A673 (cell line): Measurements from ENCODE around the gene MYLK. TPM values are rescaled to one million over a fixed set of nuclear protein-coding genes. Genes with fewer than 3 reads are reported as not detected.
"Not testable (repeated sequence)": the region's sequence is repeated elsewhere in the genome, so short reads cannot be mapped to it uniquely, and the experiment has no call there.

Experiments
- BruUV-seq: library from RNA; stranded (reverse); fragments of 400-500 nt; replicated peaks from 2 replicates; lab custom pipeline; 2021; lab: Mats Ljungman, UMichigan
- CTCF ChIA-PET: fragments of 300-600 bp; sonication (Branson Sonifier 250); formaldehyde crosslinking; loops from one replicate; lab custom pipeline; 2022; ENCODE audit warnings: antibody characterized with exemption; lab: Charles Lee
- POLR2A ChIA-PET: fragments of 300-600 bp; sonication (Branson Sonifier 250); formaldehyde crosslinking; loops from one replicate; lab custom pipeline; 2022; ENCODE audit warnings: antibody characterized with exemption; ENCODE audit not compliant: low non-redundant PET; lab: Charles Lee
- DNase-seq: peaks from one replicate; pipeline ENCODE4 v3.0.0-alpha.2; 2015; ENCODE audit warnings: low spot score
- H3K27ac ChIP-seq: fragments of 200-600 bp; sonication (generic); 2 replicates; pipeline ENCODE4 v1.5.1; 2016; ENCODE audit warnings: mixed run types, low read depth, mild to moderate bottlenecking, mixed read lengths, antibody characterized with exemption, low read length; ENCODE audit not compliant: poor library complexity, severe bottlenecking
- H3K27me3 ChIP-seq: fragments of 200-600 bp; sonication (generic); replicated peaks from 2 replicates; pipeline ENCODE4 v1.6.1; 2017; ENCODE audit warnings: mixed run types, low read depth, mild to moderate bottlenecking, mixed read lengths, antibody characterized with exemption, low read length; ENCODE audit not compliant: insufficient read depth, poor library complexity
- H3K36me3 ChIP-seq: fragments of 200-600 bp; sonication (generic); 2 replicates; pipeline ENCODE4 v1.6.1; 2016; ENCODE audit warnings: mixed run types, mild to moderate bottlenecking, mixed read lengths, antibody characterized with exemption, low read length; ENCODE audit not compliant: insufficient read depth, poor library complexity, severe bottlenecking
- H3K4me1 ChIP-seq: fragments of 200-600 bp; sonication (generic); 2 replicates; pipeline ENCODE4 v1.6.1; 2017; ENCODE audit warnings: mixed run types, mild to moderate bottlenecking, mixed read lengths, antibody characterized with exemption, low read length; ENCODE audit not compliant: insufficient read depth, poor library complexity, severe bottlenecking
- H3K4me3 ChIP-seq: fragments of 200-600 bp; sonication (generic); 2 replicates; pipeline ENCODE4 v1.5.1; 2016; ENCODE audit warnings: low read depth, mixed run types, mild to moderate bottlenecking, mixed read lengths, low read length; ENCODE audit not compliant: poor library complexity, severe bottlenecking
- H3K9me3 ChIP-seq: fragments of 200-600 bp; sonication (generic); 2 replicates; pipeline ENCODE4 v1.6.1; 2016; ENCODE audit warnings: mixed run types, low read depth, mild to moderate bottlenecking, mixed read lengths, antibody characterized with exemption, low read length; ENCODE audit not compliant: poor library complexity, severe bottlenecking
- EZH2 ChIP-seq: fragments of 200-600 bp; sonication (generic); IDR thresholded peaks from 2 replicates; pipeline ENCODE4 v1.6.1; 2017; ENCODE audit warnings: borderline replicate concordance, low read depth, mild to moderate bottlenecking, mixed read lengths, antibody characterized with exemption, low read length; ENCODE audit not compliant: poor library complexity, severe bottlenecking
- intact Hi-C: fragments of 100-400 bp; cut with micrococcal nuclease; formaldehyde crosslinking; loops from one replicate; pipeline ENCODE4 v1.10.0; 2022; ENCODE audit not compliant: unreplicated experiment
- total RNA-seq: library from RNA; stranded (reverse); gene quantifications from 2 replicates; pipeline ENCODE4 v1.2.3, GENCODE V29; 2021
- TF ChIP-seq, protein P1 (sequence below): fragments of 300-800, 200-600 bp; sonication (generic); conservative IDR thresholded peaks from 2 replicates; pipeline ENCODE4 v1.5.1; 2017; ENCODE audit warnings: low read depth, mild to moderate bottlenecking, antibody characterized with exemption, low read length, moderate library complexity, mixed read lengths

The MYLK gene
- total RNA-seq, 1 experiment from 2014 or later: 3.9 TPM

DNA sequence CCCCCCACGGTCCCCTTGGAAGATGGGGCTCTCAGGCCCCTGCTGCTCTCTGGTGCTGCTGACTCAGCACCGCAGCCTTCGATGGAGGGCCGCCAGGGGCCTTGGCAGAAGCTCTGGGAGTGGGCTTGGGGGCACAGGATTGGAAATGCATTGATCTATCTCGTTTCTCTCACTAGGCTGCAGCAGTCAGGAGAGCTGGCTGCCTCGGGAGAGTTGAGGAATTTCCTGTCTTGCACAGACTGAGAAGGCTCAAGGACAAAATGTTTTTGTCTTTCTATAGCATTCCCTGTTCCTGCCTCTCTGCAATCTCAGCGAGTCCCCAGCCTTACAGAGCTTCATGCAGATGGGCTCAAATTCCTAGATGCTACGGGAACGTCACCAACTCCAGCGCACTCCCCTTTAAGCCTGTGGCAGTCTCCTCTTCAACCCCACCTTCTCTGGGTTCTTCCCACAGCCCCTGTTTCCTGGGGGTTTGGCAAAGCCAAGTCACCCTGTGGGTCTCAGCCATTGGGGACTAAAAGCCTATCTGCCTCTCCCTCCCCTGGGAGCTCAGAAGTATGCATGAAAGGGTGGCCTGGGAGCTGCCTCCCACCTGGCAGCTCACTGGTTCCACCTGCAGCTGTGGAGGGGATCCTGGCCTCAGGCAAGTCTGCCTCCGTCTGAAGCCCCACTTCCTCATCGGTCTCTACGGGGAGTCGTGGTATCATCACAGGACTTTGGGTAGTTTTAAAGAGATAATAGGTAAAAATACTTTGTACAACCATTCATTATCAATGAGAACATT, 171.9 kb downstream of the MYLK start:
- ChIA-PET CTCF (no interaction called here), POLR2A (no interaction called here)
- TF ChIP-seq EZH2: no peak
- TF ChIP-seq, protein P1, sequence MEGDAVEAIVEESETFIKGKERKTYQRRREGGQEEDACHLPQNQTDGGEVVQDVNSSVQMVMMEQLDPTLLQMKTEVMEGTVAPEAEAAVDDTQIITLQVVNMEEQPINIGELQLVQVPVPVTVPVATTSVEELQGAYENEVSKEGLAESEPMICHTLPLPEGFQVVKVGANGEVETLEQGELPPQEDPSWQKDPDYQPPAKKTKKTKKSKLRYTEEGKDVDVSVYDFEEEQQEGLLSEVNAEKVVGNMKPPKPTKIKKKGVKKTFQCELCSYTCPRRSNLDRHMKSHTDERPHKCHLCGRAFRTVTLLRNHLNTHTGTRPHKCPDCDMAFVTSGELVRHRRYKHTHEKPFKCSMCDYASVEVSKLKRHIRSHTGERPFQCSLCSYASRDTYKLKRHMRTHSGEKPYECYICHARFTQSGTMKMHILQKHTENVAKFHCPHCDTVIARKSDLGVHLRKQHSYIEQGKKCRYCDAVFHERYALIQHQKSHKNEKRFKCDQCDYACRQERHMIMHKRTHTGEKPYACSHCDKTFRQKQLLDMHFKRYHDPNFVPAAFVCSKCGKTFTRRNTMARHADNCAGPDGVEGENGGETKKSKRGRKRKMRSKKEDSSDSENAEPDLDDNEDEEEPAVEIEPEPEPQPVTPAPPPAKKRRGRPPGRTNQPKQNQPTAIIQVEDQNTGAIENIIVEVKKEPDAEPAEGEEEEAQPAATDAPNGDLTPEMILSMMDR: no peak
- no peak overlapping the region for H3K27ac ChIP-seq
- peaks cover 6% of the 10 kb centered on the region for H3K4me1 ChIP-seq
- intact Hi-C loops: no loop called here
- BruUV-seq: no TSS peak
- H3K27me3 ChIP-seq: no peaks in the 10 kb centered on the region
- H3K4me3 ChIP-seq: no peak overlapping the region
- no peaks in the 10 kb centered on the region for H3K36me3 ChIP-seq
- no peaks in the 10 kb centered on the region for H3K9me3 ChIP-seq
- DNase-seq: peak; percentile 16

DNA sequence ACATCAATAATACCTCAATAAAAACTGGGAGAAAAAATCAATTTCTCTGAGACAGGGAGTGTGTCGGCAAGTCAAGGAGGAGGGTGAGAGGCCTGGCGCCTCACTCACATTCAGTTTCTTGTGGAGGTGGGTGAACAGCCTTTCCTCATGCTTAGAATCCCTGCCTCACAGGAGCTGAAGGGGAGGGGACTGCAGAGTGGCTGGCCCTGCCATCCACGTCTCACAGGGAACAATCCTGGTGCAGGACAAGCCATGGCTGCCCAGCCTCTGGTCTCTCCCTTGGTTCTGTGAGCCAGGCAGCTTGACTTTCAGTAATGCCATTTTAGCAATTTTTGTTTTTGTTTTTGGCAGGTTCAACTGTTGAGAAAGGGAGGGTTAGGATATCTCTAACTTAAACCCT, 172.8 kb downstream of the MYLK start:
- peaks cover 6% of the 10 kb centered on the region for H3K4me1 ChIP-seq
- CTCF ChIA-PET: no interaction called here
- no peaks in the 10 kb centered on the region for H3K36me3 ChIP-seq
- H3K27me3 ChIP-seq: no peaks in the 10 kb centered on the region
- no peaks in the 10 kb centered on the region for H3K9me3 ChIP-seq
- POLR2A ChIA-PET: no interaction called here
- H3K27ac ChIP-seq: no peak overlapping the region
- intact Hi-C loops: no loop called here
- TF ChIP-seq EZH2: no peak
- TF ChIP-seq, protein P1: no peak
- H3K4me3 ChIP-seq: no peak overlapping the region
- no peak for DNase-seq
- no TSS peak for BruUV-seq

DNA sequence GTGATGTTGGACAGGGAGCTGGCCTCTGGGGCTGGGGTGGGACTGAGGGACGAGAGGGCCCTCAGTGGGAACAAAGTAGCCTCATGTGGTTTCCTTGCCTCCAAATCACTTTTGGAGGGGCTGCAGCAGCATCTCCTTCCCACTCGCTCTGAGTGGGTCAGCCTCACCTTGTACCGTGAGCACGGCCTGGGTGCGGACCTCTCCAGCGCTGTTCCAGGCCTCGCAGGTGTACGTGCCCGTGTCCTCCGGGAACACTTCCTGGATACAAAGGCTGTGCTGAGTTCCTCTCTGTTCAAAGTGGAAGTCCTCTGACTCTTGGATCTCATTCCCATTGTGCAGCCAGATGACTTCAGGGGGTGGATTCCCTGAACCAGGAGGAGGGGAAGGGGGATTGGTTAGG, 175.6 kb downstream of the MYLK start:
- intact Hi-C loops: no loop called here
- no peak overlapping the region for H3K4me3 ChIP-seq
- no peaks in the 10 kb centered on the region for H3K36me3 ChIP-seq
- no peak for DNase-seq
- TF ChIP-seq EZH2: no peak
- TF ChIP-seq, protein P1: no peak
- no peaks in the 10 kb centered on the region for H3K9me3 ChIP-seq
- H3K4me1 ChIP-seq: peaks cover 6% of the 10 kb centered on the region
- POLR2A ChIA-PET: no interaction called here
- no peak overlapping the region for H3K27ac ChIP-seq
- CTCF ChIA-PET: no interaction called here
- BruUV-seq: no TSS peak
- no peaks in the 10 kb centered on the region for H3K27me3 ChIP-seq

DNA sequence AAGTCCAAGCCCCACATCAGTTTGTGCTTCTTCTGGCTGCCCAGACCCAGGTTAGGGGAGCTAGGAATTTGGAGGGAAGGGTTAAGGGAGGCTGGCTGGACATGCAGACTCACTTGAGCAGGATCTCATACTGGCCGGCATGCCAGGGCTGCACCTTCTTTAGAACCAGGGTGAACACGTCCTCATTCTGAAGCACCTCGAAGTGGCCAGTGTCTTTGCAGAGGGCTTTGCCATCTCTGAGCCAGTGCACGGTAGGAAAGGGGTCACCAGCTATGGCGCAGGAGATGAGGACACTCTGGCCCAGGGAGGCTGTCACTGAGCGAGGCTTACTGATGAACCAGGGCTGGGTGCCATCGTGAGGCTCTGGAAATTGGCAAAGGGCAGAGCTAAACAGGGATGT, 176.5 kb downstream of the MYLK start:
- CTCF ChIA-PET, H3K27ac ChIP-seq, BruUV-seq, H3K4me1 ChIP-seq, H3K27me3 ChIP-seq, H3K9me3 ChIP-seq, H3K36me3 ChIP-seq, POLR2A ChIA-PET, DNase-seq, intact Hi-C loops, H3K4me3 ChIP-seq: not testable (repeated sequence)
